Endothelial cell of umbilical vein (primary cell): ENCODE measurements around the gene TIPRL.

Experiments
- CTCF ChIP-seq, 2 donors: IDR thresholded peaks; 1 replicate in 1 of 2; 2 replicates in 1 of 2; pipeline ENCODE4 v1.5.1; 2011; ENCODE audit warnings: low read length in 2 of 2, mild to moderate bottlenecking in 2 of 2, moderate library complexity in 2 of 2, control low read depth in 1 of 2, inconsistent platforms in 1 of 2, low read depth in 1 of 2; ENCODE audit not compliant: insufficient read depth in 1 of 2; ENCODE audit errors: extremely low read depth in 1 of 2
- EZH2 ChIP-seq: IDR thresholded peaks from 2 replicates; pipeline ENCODE4 v1.6.1; 2012; ENCODE audit warnings: borderline replicate concordance, low read depth, mild to moderate bottlenecking, moderate library complexity, low read length, inconsistent platforms; ENCODE audit not compliant: severe bottlenecking
- FOS ChIP-seq: IDR thresholded peaks from 2 replicates; pipeline ENCODE4 v1.6.1; 2011; ENCODE audit warnings: mild to moderate bottlenecking, low read length, moderate library complexity, borderline replicate concordance; ENCODE audit not compliant: insufficient read depth
- GATA2 ChIP-seq: IDR thresholded peaks from 2 replicates; pipeline ENCODE4 v1.7.0; 2011; ENCODE audit warnings: low read depth, mild to moderate bottlenecking, moderate library complexity, mixed read lengths, low read length; ENCODE audit not compliant: insufficient read length, insufficient read depth
- JUN ChIP-seq: IDR thresholded peaks from 2 replicates; pipeline ENCODE4 v1.6.1; 2011; ENCODE audit warnings: borderline replicate concordance, low read depth; ENCODE audit not compliant: insufficient read length, insufficient read depth
- MAX ChIP-seq: IDR thresholded peaks from 2 replicates; pipeline ENCODE4 v1.6.1; 2011; ENCODE audit not compliant: insufficient read depth, insufficient read length
- MYC ChIP-seq: IDR thresholded peaks from one replicate; pipeline ENCODE4 v1.6.1; 2011; ENCODE audit warnings: mild to moderate bottlenecking, low read depth, low read length
- POLR2A ChIP-seq: IDR thresholded peaks from 2 replicates; pipeline ENCODE4 v1.6.1; 2012; ENCODE audit warnings: low read depth, mild to moderate bottlenecking, control low read depth, low read length
- POLR2AphosphoS5 ChIP-seq: IDR thresholded peaks from 2 replicates; pipeline ENCODE4 v1.6.1; 2012; ENCODE audit warnings: low read depth, mild to moderate bottlenecking, control low read depth, low read length, moderate library complexity; ENCODE audit not compliant: insufficient read depth

DNA sequence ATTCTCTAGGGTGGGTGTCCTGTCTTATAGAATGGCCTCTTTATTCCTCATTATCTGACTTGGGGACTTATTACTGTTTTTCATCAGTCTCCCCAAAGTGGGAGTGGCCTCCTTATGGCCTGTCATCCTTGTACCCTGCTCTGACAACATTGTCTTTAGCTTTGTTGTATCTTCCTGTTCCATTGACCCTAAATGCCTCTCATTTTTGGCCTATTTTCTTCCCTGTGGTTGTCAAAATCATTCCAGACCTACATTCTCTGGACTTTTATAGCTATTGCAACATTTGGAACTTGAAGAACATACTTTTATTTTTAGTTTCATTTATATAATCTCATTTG, 56.8 kb downstream of the TIPRL start:
- no peak for TF ChIP-seq POLR2A
- TF ChIP-seq CTCF (IDR thresholded peaks at IDR 0.05; ENCODE audit: extremely low read depth in 1 of 2, insufficient read depth in 1 of 2, low read depth in 1 of 2, low read length in 2 of 2): no peak
- no peak for TF ChIP-seq MAX
- no peak for TF ChIP-seq EZH2
- TF ChIP-seq POLR2AphosphoS5: no peak
- TF ChIP-seq GATA2: no peak
- TF ChIP-seq MYC: no peak
- TF ChIP-seq JUN: no peak
- no peak for TF ChIP-seq FOS
